HG02884 (cell line): ENCODE results near the gene FOXD4L6.
"Not testable (repeated sequence)": the region's sequence is repeated elsewhere in the genome, so short reads cannot be mapped to it uniquely, and the experiment has no call there.

Experiments
- ATAC-seq: cut with Tn5 transposase; IDR thresholded peaks from one replicate; pipeline ENCODE4 v1.9.1; 2021; ENCODE audit warnings: mild to moderate bottlenecking, moderate library complexity; ENCODE audit not compliant: unreplicated experiment

FOXD4L6 gene

DNA sequence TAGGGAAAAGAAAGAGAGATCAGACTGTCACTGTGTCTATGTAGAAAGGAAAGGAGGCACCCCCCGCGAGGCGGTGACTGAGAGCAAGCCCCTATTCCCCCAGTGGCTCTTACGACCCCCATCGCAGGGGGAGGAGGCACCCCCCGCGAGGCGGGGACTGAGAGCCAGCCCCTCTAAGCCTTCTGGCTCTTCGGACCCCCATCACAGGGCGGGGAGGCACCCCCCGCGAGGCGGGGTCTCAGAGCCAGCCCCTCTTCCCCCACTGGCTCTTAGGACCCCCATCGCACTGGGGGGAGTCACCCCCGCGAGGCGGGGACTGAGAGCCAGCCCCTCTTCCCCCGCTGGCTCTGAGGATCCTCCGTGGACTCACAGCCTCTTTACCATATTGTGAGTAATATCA is 23.9 kb downstream of the FOXD4L6 start:
- ATAC-seq, result not testable (repeated sequence)

- not testable (repeated sequence) for ATAC-seq
These were observed 28.0 kb downstream of the FOXD4L6 start for GRCh38 chr9:41100508-41100907.

DNA sequence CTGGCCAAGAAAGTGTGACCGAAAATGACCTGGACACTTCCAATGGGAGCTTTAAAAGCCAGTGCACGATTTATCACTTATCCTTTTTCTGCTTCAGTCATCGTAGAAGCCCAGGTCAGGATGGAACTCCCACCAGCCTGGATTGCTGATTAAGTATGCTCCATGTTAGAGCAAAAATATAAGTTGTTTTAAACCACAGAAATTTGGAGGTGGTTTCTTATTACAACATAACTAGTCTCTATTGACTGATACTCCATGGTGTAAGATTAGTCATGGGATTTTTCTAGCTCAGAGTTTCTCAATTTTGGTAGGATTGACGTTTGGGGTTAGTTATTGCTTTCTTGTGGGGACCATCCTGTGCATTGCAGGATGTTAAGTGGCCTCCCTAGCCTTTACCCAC is 29.7 kb downstream of the FOXD4L6 start:
- ATAC-seq, result not testable (repeated sequence)

DNA sequence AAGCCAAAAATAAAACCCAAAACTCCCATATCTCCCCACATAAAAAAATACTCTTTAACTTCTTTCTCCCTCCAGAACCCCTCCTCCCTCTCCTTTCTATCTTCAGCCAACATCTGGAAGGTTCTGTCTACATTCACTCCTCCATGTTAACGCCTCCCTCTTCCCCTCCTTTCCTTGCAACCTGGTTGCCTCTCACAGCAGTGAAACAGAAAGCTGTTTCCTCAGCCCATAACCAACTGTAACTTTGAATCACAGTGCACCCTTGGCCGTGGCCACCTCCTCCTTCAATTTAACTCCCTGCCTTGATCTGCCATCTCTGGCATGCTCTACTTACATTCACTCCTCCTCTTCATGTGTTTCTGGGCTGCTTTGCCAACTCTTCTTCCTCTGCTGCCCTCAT is 33.4 kb downstream of the FOXD4L6 start:
- not testable (repeated sequence) for ATAC-seq

DNA sequence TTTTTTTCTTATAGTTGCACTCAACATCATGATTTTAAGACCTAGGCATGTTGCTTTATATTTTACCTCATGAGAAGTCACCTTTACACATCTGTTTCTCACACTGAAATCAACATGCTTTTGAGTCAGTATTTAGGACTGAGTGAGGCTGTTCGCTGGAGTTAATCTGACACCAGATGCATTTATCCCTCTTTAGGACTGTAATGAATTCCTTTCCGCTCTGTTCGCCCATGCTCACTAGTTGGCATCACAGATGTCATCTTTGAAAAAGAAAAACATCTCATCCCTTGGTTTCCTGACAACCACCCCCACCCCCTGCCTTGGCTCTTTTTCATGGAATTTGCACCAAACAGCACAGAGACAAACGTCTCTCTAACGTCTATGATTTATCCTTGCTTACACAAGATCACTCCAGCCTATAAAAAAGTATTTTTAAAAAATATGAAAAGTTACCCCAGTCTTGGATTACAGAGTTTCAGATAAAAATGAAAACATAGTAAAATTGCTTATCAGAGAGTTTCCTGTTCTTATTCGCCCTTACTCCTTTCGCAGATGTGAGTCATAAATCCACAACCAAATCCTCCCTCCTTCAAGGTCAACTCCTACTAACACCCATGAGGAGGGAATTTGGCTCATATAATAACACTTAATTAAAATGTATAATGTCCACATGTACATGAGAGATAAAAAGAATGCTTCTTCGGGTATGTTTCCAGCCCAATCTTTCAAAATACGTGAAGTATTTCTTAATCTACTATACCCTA is 34.3 kb downstream of the FOXD4L6 start:
- ATAC-seq, result not testable (repeated sequence)

- not testable (repeated sequence) for ATAC-seq
These were observed 37.6 kb downstream of the FOXD4L6 start for GRCh38 chr9:41090922-41091321.

- not testable (repeated sequence) for ATAC-seq
These were observed 38.1 kb downstream of the FOXD4L6 start for GRCh38 chr9:41090386-41090785.

DNA sequence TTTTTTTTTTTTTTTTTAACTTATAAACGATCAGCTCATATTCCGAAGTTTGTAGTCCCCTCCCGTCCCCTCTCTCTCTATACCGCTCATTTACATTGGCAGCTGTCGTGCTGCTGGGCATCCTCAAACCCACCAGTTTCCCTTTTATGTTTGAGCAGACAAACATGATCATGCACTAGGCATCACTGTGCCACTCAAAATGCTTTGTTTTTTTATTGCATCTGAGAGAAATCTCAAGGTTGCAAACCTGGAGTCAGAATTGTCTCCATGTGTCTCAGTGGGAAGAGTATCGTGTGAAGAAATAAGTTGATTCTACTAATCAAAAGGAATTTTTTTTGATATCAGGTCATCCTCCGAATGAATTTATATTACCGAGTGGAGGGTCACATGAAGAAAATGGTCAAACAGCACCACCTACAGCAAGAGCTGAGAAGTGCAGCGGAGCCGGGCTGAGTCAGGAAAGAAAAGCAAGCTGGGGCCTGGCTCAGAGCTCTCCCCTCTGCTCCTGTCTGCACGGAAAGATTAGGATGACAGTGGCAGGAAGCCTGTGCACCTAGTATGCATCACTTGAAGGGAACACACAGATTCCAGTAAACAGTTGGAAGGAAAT is 39.9 kb downstream of the FOXD4L6 start:
- ATAC-seq, result peak; percentile 60

DNA sequence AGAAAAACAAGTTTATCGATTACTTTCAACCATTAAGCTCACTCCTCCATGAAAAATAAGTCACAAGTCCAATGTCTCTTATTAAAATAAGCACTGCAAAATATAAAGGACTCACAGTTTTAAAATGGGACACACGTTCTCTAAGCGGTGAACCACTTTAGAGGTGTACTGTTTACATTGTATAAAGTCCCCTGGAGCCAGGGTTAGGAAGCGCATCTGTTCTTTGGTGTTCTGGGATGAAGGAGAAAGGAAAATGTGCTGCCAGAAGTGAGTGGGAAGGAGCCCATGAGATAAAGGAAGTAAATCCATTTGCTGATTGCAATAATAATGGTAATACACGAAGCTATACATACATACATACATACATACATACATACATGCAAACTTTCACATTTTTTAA is 40.6 kb downstream of the FOXD4L6 start:
- ATAC-seq, result not testable (repeated sequence)

- ATAC-seq, result not testable (repeated sequence)
These were observed 41.2 kb downstream of the FOXD4L6 start for GRCh38 chr9:41087157-41087780.

DNA sequence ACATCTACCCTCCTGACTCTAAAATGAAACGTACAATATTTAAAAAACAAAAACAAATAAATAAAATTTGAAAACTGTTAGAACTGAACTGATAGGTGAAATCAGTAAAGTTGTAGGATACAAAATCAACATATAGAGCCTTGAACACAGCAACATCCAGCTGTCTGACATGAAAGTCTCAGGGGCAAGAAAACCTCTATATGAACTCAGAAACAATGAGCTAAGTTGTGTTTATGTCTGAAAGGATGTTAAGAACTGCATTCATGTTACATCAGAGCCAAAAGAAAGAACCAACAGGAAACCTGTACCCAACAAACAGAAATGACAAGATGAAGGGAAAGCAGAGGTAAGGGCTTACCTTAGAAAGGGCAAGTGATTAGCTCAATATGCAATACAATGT is 41.8 kb downstream of the FOXD4L6 start:
- ATAC-seq, result not testable (repeated sequence)

- peak; percentile 34 for ATAC-seq
These were observed 42.3 kb downstream of the FOXD4L6 start for GRCh38 chr9:41086215-41086614.

DNA sequence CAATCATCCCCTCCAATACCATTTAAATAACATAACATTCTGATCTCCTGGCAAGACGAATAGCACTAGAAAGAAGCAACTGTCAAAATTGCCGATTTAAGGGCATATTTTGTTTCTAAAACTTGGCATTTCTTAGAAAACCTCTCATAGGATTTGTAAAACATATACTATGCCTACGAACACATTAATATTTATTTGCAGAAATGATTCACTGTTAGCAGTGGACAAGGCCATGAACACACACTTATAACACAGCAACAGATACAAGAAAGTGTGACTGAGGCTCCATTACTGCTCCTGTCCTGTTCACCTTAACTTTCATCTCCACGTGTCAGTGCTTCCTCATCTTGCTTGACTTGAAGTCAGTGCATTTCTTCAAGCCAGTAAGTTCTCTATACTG is 46.1 kb downstream of the FOXD4L6 start:
- not testable (repeated sequence) for ATAC-seq

- ATAC-seq, result not testable (repeated sequence)
These were observed 49.0 kb downstream of the FOXD4L6 start for GRCh38 chr9:41079464-41079863.

DNA sequence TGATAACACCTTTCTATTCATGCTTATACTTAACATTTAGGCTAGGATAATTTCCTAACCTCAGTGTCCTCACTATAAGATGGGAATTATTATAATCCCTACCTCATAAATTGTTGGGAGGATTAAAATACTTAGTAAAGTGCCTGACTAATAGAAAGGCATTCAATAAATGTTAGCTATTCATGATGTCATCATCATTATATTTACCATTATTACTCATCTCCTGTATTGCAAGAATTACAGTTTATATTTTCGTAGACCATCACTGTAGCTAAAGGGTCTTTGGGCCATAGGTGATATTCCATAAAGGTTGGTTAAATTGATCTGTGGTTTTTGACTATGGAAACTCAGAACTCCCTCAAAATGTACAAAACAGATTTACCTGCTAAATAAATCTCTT is 50.9 kb downstream of the FOXD4L6 start:
- not testable (repeated sequence) for ATAC-seq
